HG02943 (cell line): Measurements from ENCODE around the gene SH3RF3.

Source experiments
- ATAC-seq: cut with Tn5 transposase; IDR thresholded peaks from one replicate; pipeline ENCODE4 v1.9.1; 2021; ENCODE audit warnings: mild to moderate bottlenecking, low read depth, moderate library complexity; ENCODE audit not compliant: unreplicated experiment

The SH3RF3 gene

DNA sequence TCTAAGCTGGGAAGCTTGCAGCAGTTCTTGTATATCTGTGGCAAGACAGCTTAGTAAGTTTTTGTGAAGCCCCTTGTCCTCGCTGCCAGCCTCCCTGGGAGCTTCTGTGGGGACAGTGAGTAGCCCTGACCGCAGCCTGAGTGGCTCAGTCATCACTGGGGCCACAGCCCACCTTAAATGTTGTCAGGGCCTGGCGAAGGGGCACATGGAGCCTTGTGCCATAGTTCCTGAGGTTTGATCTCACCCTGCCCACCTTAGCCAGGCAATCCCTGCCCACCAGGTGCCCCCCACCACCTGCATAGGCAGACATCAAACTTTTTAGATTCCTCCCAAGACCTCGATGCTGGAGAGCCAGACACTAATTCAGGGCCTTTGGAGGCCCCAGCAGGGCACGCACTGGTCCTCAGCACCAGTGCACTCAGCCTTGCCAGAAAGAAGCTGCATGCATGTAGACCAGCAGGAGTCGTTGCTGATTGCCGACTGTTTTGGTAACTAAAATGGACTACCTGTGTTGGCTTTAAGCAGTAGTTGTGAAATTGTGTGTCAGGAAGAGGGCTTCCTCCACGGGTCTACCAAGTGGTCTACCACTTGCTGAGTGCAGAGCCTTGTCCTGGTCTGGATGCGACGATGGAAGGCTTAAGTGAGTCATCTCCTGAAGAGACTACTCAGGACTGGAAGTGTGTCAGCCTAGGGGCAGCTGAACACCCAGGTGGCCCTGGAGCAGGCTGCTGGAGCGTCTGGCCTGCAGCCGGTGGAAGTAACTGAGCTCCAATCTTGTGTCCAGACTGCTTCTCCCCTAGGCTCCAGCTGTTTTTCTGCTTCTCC lies 251.7 kb downstream of the SH3RF3 start:
- ATAC-seq, result no peak

DNA sequence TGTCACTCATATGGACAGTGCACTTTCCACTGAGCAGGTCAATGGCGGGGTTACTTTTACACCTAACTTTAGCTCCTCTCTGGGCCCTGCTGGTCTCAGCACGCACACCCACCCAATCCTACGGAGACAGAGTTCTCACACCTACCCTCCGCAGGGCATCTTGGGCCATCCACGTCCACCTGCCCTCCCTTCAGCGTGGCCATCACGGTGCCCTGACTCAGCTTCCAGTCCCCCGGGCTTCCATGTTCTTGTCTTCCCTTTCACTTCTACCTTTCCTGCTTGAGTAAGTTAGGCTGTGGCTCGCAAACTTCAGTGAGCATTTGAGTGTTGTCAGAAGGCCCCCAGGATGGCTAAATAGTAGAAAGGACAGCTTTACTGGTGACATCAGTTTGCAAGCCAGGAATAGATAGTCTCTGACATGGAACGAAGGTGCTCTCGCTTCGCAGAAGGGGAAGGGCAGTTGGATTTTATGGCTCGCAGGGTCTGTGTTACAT lies 252.4 kb downstream of the SH3RF3 start:
- no peak for ATAC-seq

DNA sequence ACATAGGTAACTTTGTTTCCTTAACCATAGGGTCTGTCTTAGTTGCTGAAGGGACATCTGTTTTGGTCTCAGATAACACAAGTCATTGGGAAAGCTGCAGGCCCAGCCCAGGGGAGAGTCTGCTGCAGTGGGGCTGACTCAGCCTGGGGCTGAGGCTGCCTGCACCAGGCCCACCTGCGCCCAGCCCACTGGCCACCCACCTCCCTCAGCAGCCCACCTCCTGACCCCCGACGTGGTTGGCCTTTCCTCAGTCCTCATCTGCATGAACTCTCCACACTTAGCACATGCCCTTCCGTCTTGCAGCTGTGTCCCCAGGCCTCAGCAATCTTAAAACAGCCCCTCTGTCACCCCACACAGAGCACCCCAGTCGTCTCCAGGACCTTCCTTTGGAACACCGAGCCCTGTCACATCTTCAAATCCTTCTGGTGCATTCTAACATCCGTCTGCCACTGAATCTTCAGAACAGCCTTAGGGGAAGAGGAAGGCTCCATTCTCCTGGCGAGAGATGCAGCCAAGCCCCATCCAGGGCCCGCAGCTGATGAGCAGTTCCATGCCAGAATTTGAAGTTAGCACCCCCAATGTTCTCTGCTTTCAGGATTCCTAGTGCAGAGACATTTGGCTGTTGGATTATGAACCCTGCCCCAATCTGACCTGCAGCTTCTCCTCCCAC lies 253.4 kb downstream of the SH3RF3 start:
- ATAC-seq, result no peak

DNA sequence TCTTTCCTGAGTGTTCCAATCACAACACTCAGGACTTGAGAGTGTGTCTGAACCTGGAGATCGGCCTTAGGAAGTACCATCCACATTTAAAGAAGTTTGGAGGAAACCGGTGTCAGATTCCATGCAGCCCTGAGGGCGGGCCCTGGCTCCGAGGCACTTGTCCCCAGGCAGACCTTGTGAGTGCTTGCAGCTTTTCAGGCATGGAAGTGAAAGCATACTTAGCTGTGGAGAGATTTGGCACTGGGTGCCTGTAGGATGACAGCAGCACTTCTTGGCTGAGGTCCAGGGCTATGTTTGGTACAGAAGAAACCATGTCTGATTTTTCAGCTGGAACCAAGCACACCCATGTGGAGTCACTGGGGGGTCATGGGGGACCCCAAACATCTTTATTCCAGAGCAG lies 253.9 kb downstream of the SH3RF3 start:
- ATAC-seq, result no peak

DNA sequence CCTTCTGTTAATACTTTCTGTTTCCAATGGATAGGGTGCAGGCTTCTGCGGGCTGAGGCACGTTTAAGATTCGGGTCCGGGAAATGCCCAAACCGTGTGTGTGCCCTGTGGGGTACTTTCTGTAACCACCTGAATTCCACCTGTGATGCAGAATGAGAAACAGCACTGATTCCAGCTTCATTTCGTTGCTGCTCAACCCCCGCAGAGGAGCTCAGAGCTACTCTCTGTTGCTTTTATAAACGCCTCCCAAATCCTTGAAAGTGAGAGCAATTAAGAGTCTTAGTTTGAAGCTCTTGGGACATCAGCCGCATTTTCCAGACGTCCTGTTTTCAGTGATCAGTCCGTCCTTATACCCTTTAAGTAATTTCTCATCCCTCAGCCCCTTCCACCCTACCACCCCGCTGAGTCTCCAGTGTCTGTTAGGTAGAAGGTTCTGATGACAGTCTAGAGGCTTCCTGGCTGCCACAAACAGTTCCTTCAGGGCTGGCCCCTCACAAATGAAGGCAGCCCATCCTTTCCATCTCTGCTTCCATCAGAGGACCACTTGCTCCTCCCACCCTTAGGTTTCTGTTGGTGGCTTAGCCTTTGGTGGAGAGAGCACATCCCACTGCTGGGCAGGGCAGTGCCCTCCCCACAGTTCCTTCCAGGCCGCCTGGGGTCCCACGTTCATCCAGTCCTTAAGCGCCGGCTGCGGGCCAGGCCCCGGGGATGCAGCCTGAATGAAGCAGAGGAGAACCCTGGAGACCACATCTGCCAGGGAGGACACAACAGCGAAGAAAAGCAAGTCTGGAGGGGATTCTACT lies 254.7 kb downstream of the SH3RF3 start:
- no peak for ATAC-seq

DNA sequence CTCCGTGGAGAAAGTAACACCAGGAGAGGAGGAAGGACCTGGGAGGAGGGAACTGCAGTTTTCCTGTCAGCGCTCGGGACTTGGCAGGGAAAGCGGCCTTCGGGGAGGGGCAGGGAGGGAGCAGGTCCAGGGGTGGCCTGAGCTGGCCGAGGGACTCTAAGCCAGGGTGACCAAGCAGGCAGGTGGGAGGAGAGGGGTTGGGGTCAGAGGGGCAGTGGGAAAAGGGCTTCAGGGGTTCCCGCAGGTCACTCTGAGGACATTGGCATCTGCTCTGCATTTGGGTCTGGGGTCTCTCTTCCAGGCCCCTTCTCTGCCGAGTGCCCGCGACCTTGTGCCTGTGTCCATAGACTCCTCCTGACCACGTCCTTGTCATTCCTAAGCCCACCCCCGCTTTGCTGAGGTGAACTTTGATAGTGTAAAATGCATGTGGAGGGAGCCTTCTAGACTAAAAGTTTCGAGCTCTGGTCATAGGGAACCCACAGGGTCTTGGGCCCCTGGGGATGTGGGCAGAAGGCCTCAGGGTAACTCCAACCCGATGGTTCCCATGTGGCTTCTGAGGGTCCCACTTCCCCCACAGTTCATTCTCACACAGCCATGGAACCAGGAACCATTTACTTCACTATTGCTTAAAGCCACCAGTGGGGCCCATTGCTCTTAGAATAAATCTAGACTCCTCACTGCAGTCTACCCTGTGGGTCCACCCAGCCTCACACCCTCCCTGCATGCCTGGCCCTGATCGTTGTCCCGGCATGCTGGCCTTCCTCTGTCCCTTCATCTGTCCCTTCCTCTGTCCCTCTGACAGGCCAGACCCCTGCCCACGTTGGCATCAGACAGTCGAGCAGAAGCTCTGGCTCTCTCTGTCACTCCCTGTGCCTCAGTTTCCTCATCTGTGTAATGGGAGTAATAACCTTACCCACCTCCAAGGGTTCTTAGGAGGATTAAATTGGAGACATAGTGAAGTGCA lies 255.6 kb downstream of the SH3RF3 start:
- ATAC-seq, result no peak

DNA sequence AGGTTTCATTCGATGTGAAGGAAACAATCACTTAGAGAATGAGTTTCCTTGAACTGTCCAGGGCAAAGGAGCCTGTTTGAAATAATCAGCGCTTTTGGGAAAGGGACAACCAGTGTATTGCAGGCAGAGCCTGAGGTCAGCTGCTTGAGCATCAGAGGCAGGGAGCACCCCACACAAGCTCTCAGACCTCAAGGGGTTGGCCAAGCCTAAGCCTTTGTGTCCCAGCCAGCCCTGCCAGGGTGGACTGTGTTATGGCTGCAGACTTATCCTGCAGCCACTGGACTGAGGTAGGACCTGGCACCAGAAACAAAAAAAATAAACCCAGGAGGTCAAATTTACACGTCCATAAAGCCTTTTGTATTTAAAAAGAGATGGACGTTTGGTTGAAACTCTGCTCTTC lies 256.5 kb downstream of the SH3RF3 start:
- no peak for ATAC-seq

DNA sequence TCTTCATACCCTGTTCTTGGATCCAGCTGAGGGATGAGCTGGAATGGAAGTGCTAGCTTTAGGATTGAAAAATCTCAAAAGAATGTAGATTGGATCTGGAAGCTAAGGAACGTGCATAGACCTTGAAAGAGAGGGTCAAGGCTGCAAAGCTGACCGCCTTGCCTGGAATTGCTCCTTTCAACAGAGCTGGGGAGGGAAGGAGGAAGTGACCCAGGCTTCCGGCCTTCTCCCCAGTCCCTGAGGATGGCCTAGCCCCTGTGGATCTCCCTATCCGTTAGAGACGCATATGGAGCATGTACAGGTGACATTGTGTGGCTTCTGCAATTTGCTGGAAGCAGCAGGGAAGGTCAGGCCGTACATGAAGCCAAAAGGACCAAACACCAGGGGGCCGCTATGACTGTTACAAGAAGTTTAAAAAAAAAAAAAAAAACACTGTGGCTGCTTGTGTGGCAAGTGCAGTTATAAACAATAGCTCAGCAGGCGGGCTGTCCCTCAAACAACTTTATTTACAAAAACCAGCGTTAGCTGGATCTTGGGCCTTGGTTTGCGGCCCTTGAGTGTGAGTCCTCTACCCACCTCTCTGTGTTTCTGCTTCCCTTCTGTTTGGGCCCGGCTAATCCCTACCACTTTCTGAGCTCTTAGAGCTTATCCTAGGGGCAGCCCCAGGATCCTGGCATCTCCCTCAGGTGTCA lies 257.1 kb downstream of the SH3RF3 start:
- ATAC-seq, result no peak

DNA sequence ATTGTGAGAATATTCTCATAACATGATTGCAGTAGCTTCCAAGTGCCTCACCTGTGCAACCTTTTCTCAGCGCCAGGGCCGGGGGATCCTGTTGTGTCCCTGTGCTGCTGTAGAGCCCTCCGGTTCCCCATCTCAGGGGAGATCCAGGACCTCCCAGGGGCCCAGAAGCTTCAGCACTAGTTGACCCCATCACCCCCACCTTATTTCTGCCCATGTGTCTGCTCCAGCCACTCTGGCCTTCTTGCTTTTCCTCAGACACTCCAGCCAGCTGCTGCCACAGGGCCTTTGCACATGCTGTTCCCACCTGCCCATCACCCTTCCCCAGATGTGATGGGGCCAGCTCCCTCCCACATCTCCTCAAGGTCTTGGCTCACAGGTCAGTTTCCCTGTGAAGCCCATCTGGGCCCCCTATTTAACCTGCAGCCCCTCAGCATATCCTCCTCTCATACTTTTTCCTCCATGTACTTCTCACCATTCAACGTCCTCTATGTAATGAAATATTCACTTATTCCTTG lies 258.3 kb downstream of the SH3RF3 start:
- no peak for ATAC-seq

DNA sequence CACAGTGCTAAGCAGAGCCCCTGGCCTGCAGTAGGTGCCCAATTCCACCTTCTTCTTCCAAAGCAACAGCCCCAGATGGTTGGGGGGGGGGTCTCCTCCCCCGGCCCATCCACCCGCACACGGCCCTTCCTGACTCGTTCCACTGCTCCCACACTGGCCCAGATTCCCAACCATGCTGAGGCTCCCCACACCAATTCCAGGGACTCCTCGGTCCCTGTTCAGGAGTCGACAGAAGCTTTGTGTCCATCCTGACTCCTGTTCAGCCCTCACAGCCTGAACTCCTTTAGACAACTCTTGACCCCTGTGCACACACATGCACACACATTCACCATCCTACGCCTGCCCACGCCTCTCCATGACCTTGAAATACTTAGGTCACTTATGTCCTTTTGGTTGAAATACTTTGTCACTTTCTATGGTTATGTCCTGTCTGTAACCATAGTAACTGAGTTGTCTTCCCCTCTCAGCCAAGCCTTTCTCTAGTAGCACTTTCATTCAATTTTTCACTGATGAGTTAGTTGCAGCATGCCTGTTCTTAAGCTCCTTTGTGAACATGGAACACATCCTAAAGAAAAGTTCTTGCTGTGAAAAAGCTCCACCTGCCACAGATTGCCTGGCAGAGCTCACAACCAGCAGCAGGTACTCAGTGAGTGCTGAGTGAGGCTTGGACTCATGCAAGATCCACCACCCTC lies 258.9 kb downstream of the SH3RF3 start:
- ATAC-seq, result no peak

DNA sequence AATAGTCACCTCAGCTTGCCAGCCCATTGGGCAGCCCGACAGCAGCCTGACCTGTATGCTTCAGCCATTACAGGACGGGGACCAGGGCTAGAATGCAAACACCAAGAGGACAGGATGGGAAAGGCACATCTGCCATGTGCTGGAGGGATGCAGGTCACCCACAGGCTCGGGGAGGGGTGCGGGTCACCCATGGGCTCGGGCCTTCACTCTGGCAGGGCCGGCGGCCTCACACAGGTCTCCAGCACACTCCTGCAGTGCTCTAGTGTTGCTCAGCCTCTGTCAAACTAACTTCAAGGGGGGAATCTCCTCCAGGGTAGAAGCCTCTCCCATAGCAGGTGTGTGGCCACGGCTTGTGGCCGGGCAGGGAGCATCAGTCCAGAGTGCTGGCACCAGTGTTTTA lies 262.2 kb downstream of the SH3RF3 start:
- no peak for ATAC-seq

DNA sequence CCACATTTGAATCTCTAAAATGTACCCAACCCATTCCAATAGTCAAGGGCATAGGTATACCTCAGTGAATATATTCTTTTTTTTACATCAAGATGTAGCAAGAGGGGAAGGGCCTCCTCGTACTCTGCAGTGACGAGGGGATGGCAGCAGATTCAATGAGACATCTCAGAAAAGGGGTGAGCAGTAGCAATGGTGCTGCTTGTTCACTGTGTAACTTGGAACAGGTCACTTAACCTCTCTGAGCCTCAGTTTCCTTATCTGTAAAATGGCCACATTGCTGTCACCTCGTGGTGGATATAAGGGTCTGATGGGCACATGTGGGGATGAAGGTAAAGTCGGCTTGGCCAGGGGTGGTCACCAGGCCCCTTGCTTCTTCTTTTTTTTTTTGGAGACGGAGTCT lies 263.1 kb downstream of the SH3RF3 start:
- ATAC-seq, result no peak

DNA sequence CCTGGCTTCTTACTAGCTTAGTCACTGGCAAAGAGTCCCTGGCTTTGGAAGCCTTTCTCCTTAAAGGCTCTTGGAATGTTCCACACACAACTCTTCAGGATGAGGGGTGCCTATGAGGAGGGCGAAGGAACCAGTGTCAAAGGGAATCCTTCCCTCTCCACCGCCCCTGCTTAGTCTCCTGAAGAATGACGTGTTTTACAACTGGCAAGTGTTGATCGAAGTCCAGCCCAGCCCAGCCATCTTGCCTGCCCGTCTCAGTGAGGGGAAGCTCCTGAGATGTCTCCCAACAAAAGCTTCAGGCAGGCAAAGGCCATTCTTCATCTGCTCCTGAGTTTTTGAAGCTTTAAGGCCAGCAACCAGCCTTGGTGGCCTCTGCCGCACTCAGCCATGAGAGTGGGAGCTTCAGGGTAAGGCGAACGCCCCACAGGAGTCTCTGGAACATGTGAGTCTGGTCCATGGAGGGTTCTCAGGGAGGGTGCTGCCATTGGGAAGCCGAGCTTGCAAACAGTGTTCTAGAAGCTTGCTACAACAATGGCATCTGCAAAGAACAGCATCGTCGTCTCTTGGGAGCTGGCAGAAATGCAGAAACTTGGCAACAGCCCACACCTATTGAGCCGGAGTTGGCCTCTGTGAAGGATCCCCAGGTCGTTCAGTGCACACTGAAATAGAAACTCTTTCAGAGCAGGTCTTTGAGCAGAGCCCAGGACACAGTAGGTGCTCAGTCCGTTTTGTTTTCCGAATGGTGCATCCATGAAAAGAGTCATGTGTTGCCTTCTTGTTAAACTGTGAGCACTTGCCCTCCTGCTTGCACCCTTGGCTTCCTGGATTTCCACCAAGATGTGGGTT lies 264.0 kb downstream of the SH3RF3 start:
- ATAC-seq, result no peak

DNA sequence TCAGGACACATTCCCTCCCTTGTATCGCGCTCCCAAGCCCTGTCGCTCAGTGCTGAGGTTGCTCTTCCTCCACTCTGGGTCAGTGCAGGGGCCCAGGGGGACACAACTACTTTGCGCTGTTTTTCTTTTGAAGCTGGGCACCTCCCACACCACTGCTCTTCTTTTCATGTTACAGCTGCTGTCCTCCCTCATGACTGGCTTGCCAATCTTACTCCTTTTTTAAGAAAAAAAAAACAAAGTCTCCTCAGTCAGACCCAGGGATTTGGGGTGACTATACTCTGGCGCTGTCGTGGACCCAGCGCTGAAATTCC lies 264.6 kb downstream of the SH3RF3 start:
- no peak for ATAC-seq

DNA sequence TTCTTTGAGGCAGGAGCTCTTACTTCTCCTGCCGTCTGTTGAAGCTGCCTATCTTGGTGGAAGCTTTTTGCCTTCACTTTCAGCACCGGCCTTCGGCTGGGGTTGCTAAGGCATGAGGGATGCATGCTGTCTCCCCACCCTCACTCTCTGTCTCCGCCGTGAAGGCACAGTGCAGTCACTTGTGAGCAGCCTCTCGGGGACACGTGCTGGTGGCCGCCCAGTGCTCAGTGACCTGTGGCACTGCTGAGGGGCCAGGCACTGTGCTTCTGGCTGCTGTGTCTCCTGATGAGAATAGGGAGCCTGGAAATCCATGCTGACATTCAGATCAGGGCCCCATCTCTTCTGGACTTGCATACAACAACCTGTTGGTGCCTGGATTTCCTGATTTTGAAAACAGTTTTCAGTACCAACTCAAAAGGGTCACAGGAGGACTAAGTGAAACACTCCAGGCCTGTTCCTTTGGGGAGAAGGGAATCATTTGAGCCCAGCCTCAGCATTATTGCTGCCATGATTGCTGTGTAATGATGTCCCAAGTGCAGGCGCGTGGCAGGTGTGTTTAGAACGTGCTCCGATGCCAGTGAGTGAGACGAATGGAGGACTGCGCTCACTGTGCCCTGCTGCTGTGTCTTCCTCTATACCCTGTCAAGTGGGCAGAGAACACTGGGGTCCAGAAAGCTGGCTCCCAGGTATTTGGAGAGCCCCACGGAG lies 266.6 kb downstream of the SH3RF3 start:
- ATAC-seq, result no peak

DNA sequence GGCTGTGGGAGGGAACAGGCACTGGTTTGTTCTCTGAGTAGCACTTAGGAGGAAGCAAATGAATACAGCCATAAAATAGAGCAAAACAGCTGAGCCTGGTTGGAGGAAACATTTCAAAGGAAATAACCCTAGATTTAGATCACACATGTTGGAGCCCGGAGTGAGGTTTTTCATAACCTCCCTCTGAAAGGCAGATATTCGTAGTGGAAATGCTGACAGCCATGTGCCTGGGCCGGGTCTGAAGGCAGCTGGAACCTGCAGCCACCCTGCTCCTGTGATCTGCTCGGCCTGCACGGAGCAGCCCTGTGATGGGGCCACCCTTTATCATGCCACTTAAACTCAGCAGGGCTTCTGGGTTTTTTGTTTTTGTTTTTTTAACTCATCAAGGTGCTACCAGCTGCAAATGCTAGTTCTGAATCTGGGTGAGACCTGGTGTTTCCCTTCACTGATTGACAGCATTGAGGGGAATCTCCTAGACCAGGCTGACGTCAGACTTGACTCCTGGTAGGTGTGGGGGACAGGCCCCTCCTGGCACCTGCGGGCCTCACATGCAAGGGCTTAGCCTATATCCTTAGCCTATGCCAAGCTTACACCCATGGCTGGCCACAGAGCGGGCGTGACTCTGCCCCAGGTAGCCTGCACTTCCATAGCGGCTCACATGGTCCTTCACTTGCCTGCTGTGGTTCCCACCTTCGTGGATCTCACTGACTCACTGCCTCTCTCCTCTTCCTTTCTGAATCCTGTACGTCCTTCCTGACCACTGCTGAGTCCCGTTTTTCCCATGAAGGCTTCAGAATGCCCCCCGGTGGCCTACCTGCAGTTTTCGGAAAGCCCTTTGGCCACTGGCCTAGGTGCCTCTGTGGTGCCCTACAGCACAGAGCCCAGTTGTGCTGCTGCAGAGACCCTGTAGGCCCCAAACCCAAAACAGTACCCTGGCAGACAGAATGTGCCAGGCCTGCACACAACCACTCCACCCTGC lies 267.5 kb downstream of the SH3RF3 start:
- no peak for ATAC-seq
